GM23248 (cell line): Measurements from ENCODE around the gene RICTOR.

Experiments
- EZH2 ChIP-seq: fragments of 200-600 bp; sonication (generic); IDR thresholded peaks from 2 replicates; pipeline ENCODE4 v1.6.1; 2018; ENCODE audit warnings: antibody characterized with exemption, mild to moderate bottlenecking; ENCODE audit not compliant: insufficient read depth, poor library complexity, severe bottlenecking
- EZH2phosphoT487 ChIP-seq: fragments of 200-600 bp; sonication (generic); IDR thresholded peaks from 2 replicates; pipeline ENCODE4 v1.6.1; 2018; ENCODE audit warnings: antibody characterized with exemption, moderate library complexity, mild to moderate bottlenecking, low read depth; ENCODE audit not compliant: insufficient read depth

DNA sequence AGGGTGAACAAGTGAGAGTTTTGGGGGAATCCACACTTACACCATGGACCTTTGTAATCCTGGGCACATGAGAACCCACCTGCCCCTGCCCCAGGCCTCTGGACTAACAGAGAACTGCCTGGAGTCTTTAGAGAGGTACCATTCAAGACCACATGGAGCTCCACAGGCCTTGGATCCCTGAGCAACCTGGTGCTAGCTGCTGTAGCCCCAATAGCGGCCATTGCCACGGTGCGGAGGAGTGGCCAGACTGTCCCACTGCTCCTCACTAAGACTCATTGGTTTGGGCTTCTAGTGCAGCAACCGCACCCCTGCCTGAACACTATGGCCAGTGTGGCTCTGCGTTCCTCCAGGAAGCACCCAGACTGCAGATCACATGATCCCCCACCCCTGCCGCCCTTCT, 182.6 kb downstream of the RICTOR start:
- TF ChIP-seq EZH2 (no peak), EZH2phosphoT487 (no peak)
